ENCODE results near the gene MIPOL1.
A peak's percentile ranks its signal among the peaks of the same experiment; 100 is the strongest.
"Not testable (repeated sequence)": the region's sequence is repeated elsewhere in the genome, so short reads cannot be mapped to it uniquely, and the experiment has no call there.

MIPOL1 gene

DNA sequence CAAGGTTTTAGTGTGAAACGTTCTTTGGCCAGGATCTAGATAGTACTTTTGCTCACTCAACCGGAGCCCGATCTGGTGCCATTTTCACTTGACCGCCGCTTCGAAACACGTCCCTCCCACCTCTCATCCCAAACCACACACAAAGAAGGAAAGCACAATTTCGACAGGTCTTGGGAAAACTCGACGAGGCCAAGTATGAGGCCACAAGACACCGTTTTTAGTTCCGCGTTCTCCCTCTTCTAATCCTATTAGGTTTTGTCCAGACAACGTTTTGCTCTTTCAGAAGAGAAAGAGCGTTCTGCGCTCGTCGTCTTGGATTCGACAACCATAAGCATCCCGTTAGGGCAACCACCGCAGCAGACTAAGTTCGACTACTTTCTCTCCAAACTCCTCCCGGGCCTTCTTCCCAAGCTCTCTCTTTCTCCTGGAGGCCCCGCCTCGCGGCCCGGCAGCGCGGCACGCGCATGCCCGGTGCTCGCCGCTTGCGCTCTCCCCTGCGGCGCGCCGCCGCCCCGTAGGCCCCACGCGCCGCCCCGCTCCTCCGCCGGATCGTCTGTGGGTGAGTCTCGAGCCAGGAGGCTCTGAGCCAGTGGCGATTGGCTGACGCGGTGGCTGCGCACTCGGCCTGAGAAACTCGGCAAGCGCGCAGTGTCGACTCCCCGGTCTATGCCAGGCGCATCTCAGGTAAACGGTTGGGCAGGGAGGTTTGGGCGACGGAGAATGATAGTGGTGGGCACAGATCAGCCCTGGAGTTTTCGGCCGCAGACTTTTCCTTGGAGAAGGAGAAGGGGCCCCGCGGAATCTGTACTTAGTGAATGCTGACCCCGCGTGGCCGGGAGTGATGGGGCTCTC lies at the start of gene MIPOL1:
TSS of gene MIPOL1 (plus strand) at position 517 of the 852 bp plus-strand sequence. CDS start 49,952 bp downstream, outside the sequence.
- DNase-seq (ENCODE audit: low read depth) = no peak
- H3K4me3 ChIP-seq (ENCODE audit: low read depth, low read length) = no peak within 1 kb of the TSS
- TF ChIP-seq, protein P1, sequence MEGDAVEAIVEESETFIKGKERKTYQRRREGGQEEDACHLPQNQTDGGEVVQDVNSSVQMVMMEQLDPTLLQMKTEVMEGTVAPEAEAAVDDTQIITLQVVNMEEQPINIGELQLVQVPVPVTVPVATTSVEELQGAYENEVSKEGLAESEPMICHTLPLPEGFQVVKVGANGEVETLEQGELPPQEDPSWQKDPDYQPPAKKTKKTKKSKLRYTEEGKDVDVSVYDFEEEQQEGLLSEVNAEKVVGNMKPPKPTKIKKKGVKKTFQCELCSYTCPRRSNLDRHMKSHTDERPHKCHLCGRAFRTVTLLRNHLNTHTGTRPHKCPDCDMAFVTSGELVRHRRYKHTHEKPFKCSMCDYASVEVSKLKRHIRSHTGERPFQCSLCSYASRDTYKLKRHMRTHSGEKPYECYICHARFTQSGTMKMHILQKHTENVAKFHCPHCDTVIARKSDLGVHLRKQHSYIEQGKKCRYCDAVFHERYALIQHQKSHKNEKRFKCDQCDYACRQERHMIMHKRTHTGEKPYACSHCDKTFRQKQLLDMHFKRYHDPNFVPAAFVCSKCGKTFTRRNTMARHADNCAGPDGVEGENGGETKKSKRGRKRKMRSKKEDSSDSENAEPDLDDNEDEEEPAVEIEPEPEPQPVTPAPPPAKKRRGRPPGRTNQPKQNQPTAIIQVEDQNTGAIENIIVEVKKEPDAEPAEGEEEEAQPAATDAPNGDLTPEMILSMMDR (IDR thresholded peaks at IDR 0.05; ENCODE audit: low read depth, low read length) = no peak
- TF ChIP-seq MAX (IDR thresholded peaks at IDR 0.05; ENCODE audit: low read depth, low read length) (no peak), POLR2A (IDR thresholded peaks at IDR 0.05; ENCODE audit: extremely low read depth, insufficient read length) (no peak), MYC (IDR thresholded peaks at IDR 0.05; ENCODE audit: low read depth, low read length) (no peak)

DNA sequence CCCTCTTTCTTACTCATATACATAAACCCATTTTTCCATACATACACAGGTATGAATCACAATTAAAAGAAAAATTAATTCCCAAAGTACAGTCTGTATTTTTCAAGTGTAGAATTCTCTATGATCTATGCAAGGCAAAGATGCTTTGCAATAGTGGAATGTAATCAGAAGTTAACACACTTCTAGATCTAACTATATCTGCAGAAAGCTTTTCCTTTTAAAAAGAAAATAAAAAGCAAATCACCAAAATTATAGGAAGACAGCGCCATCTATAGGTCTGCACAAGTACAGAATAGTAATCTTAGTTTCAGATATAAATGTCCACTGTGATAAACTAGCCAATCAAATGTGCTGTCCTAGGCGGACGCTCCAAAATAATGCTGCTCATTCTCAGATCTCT lies 47.3 kb upstream of the MIPOL1 start:
- TF ChIP-seq, protein P1 (IDR thresholded peaks at IDR 0.05; ENCODE audit: low read depth, low read length) = peak; percentile 36
- TF ChIP-seq MYC (IDR thresholded peaks at IDR 0.05; ENCODE audit: low read depth, low read length) = no peak
- peak; percentile 57 for DNase-seq (ENCODE audit: low read depth)
- no peak overlapping the region for H3K4me3 ChIP-seq (ENCODE audit: low read depth, low read length)

- no peak for DNase-seq (ENCODE audit: low read depth)
- no peak overlapping the region for H3K4me3 ChIP-seq (ENCODE audit: low read depth, low read length)
- no peak for TF ChIP-seq POLR2A (IDR thresholded peaks at IDR 0.05; ENCODE audit: extremely low read depth, insufficient read length)
- TF ChIP-seq MYC (IDR thresholded peaks at IDR 0.05; ENCODE audit: low read depth, low read length) = no peak
- TF ChIP-seq MAX (IDR thresholded peaks at IDR 0.05; ENCODE audit: low read depth, low read length) = no peak
- TF ChIP-seq, protein P1 (IDR thresholded peaks at IDR 0.05; ENCODE audit: low read depth, low read length) = no peak
These were observed 44.7 kb upstream of the MIPOL1 start for GRCh38 chr14:37153005-37153404.

- DNase-seq (ENCODE audit: low read depth) = no peak
- H3K4me3 ChIP-seq (ENCODE audit: low read depth, low read length) = no peak overlapping the region
- TF ChIP-seq MYC (IDR thresholded peaks at IDR 0.05; ENCODE audit: low read depth, low read length) (no peak), POLR2A (IDR thresholded peaks at IDR 0.05; ENCODE audit: extremely low read depth, insufficient read length) (no peak), MAX (IDR thresholded peaks at IDR 0.05; ENCODE audit: low read depth, low read length) (no peak)
- TF ChIP-seq, protein P1 (IDR thresholded peaks at IDR 0.05; ENCODE audit: low read depth, low read length) = no peak
These were observed 44.3 kb upstream of the MIPOL1 start for GRCh38 chr14:37153483-37153882.

DNA sequence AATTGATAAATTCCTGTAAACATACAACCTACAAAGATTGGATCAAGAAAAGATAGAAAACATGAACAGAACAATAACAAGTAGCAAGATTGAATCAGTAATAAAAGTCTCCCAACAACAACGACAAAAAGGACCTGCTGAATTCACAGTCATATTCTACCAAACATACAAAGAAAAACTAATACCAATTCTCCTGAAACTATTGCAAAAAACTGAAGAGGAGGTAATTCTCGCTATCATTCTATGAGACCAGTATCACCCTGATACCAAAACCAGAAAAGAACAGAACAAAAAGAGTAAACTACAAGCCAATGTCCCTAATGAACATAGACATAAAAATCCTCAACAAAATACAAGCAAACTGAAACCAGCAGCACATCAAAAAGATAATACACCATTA lies 39.8 kb upstream of the MIPOL1 start:
- no peak overlapping the region for H3K4me3 ChIP-seq (ENCODE audit: low read depth, low read length)
- TF ChIP-seq MYC (IDR thresholded peaks at IDR 0.05; ENCODE audit: low read depth, low read length) (no peak), MAX (IDR thresholded peaks at IDR 0.05; ENCODE audit: low read depth, low read length) (no peak), POLR2A (IDR thresholded peaks at IDR 0.05; ENCODE audit: extremely low read depth, insufficient read length) (no peak)
- TF ChIP-seq, protein P1 (IDR thresholded peaks at IDR 0.05; ENCODE audit: low read depth, low read length) = no peak

GRCh38 chr14:37162307-37162706 lies 35.4 kb upstream of the MIPOL1 start:
- DNase-seq (ENCODE audit: low read depth); H3K4me3 ChIP-seq (ENCODE audit: low read depth, low read length): not testable (repeated sequence)

More for the DNA sequence above, 39.8 kb upstream of the MIPOL1 start:
- DNase-seq (ENCODE audit: low read depth) = no peak
